Spinal cord (tissue), 10 donors: ENCODE results near the gene PHACTR3. TPM values are rescaled to one million over a fixed set of nuclear protein-coding genes. Genes with fewer than 3 reads are reported as not detected.

ENCODE experiments used
- DNase-seq, 6 donors: peaks; one replicate each; pipeline versions ENCODE4 v3.0.0 to v3.0.0-alpha.2; 2013 to 2015; ENCODE audit warnings: low spot score in 6 of 6, low read depth in 4 of 6
- H3K27ac ChIP-seq: one replicate; pipeline ENCODE4 v1.5.1; 2013; ENCODE audit warnings: low read depth, low read length, control low read depth
- H3K27me3 ChIP-seq: one replicate; pipeline ENCODE4 v1.6.1; 2013; ENCODE audit warnings: low read length; ENCODE audit not compliant: control insufficient read depth, insufficient read depth
- H3K36me3 ChIP-seq: one replicate; pipeline ENCODE4 v1.6.1; 2013; ENCODE audit warnings: low read length; ENCODE audit not compliant: control insufficient read depth, insufficient read depth
- H3K4me1 ChIP-seq: one replicate; pipeline ENCODE4 v1.6.1; 2013; ENCODE audit warnings: low read length; ENCODE audit not compliant: control insufficient read depth, insufficient read depth
- H3K4me3 ChIP-seq: one replicate; pipeline ENCODE4 v1.5.1; 2013; ENCODE audit warnings: low read depth, low read length, control low read depth
- H3K9me3 ChIP-seq: one replicate; pipeline ENCODE4 v1.6.1; 2013; ENCODE audit warnings: low read length; ENCODE audit not compliant: control insufficient read depth, insufficient read depth
- WGBS: methylation state at CpG from one replicate; pipeline ENCODE4 v1.1.5; 2013; ENCODE audit warnings: missing lambda C conversion rate; ENCODE audit not compliant: insufficient coverage; 5-methylcytosine and 5-hydroxymethylcytosine counted together
- polyA plus RNA-seq, 2 donors: library from polyadenylated mRNA; unstranded; fragments of 120-200 nt; gene quantifications; one replicate each; pipeline ENCODE4 v1.2.1, GENCODE V29; 2013; ENCODE audit not compliant: insufficient read length in 2 of 2
- total RNA-seq, 2 donors: library from RNA; depleted of rRNA in 1 of 2; stranded (reverse); fragments of 120-200 nt in 1 of 2; fragments of >200 nt in 1 of 2; gene quantifications; one replicate each; pipeline versions ENCODE4 v1.2.3 to v1.2.4, GENCODE V29; 2013 to 2014
- donor health status: healthy.

PHACTR3 gene
- total and polyA plus RNA-seq, 4 donors = 23.5 to 97.8 (median 52.6) TPM

DNA sequence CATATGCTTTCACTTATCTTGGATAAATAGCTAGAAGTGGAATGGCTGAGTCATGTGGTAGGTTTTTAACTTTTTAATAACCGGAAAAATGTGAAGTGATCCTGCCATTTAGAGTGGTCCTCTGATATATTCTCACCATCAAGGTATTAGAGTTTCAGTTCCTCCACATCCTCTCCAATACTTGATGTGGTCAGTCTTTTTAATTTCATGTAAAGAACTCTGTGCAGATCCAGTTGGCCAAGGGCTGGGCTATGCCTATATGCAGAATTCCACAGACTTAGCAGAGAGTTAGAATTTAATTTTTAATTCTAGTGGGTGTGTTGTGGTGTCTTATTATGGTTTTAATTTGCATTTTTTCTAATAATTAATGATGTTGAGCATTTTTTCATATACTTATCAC is 188.0 kb downstream of the PHACTR3 start:
- Histone ChIP-seq H3K9me3 (peaks cover 5% of the 10 kb centered on the region), H3K27ac (no peak overlapping the region), H3K27me3 (no peaks in the 10 kb centered on the region), H3K36me3 (peaks cover 8% of the 10 kb centered on the region), H3K4me1 (peaks cover 12% of the 10 kb centered on the region), H3K4me3 (no peak overlapping the region)
- DNase-seq = no peak
- WGBS = no CpG with 5 or more reads among the region's 1 CpG

DNA sequence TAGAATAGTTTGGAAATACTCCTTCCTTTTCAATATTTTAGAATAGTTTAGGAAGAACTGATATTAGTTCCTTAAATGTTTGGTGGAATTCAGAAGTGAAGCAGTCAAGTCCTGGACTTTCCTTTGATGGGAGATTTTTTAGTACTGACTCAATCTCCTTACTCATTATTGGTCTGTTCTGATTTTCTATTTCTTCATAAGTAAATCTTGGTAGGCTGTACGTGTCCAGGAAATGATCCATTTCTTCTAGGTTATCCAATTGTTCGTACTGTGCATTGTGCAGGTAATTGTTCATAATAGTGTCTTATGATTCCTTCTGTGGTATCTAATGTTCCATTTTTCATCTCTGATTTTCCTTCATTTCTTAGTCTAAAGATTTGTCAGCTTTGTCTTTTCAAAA is 190.2 kb downstream of the PHACTR3 start:
- no CpG with 5 or more reads among the region's 2 CpGs for WGBS
- H3K36me3 ChIP-seq = no peaks in the 10 kb centered on the region

DNA sequence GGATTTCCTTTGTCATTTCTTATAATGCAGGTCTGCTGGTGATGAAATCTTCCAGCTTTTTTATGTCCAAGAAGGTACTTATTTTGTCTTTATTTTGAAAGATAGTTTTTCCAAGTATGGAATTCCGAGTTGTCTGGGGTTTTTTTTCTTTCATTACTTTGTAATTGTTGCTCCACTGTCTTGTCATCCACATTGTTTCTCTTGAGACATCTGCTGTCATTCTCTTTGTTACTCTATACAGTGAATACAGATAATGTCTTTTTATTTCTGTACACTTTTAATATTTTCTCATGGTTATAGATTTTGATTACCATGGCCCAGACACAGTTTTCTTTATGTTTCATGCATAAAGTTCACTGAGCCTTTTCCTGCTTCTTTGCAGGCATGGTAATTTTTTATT is 196.0 kb downstream of the PHACTR3 start:
- Histone ChIP-seq H3K4me1 (peaks cover 9% of the 10 kb centered on the region), H3K27ac (no peak overlapping the region), H3K27me3 (no peaks in the 10 kb centered on the region), H3K9me3 (peaks cover 8% of the 10 kb centered on the region), H3K4me3 (no peak overlapping the region), H3K36me3 (peaks cover 4% of the 10 kb centered on the region)
- WGBS = no CpG with 5 or more reads among the region's 1 CpG
- no peak for DNase-seq

More for the DNA sequence above, 190.2 kb downstream of the PHACTR3 start:
- H3K4me1 ChIP-seq = no peaks in the 10 kb centered on the region
- peaks cover 5% of the 10 kb centered on the region for H3K9me3 ChIP-seq
- no peak for DNase-seq
- no peak overlapping the region for H3K27ac ChIP-seq
- H3K27me3 ChIP-seq = no peaks in the 10 kb centered on the region
- no peak overlapping the region for H3K4me3 ChIP-seq

DNA sequence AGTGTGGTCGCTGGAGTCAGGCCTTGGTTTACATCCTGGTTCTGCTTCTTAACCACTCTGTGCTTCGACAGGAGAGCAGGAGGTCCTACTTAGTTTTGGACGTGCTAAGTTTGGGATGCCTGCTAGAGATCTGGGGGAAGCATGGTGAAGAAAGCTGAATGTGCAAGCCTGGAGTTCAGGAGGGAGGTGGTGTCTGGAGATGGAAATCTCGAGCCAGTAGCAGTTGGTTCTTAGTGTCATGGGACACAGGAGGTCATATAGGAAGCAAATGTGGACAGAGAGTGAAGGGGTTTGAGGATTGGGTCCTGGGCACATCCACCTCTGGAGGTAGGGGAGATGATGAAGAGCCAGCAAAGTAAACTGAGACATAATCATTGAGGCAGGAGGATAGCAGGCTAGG is 197.7 kb downstream of the PHACTR3 start:
- Histone ChIP-seq H3K9me3 (peaks cover 5% of the 10 kb centered on the region), H3K27ac (peak overlapping the region; percentile 40), H3K36me3 (peaks cover 20% of the 10 kb centered on the region), H3K4me1 (peaks cover 9% of the 10 kb centered on the region), H3K27me3 (no peaks in the 10 kb centered on the region), H3K4me3 (no peak overlapping the region)
- DNase-seq = no peak
- WGBS = 90% methylated on average over 4 of the region's 4 CpGs

DNA sequence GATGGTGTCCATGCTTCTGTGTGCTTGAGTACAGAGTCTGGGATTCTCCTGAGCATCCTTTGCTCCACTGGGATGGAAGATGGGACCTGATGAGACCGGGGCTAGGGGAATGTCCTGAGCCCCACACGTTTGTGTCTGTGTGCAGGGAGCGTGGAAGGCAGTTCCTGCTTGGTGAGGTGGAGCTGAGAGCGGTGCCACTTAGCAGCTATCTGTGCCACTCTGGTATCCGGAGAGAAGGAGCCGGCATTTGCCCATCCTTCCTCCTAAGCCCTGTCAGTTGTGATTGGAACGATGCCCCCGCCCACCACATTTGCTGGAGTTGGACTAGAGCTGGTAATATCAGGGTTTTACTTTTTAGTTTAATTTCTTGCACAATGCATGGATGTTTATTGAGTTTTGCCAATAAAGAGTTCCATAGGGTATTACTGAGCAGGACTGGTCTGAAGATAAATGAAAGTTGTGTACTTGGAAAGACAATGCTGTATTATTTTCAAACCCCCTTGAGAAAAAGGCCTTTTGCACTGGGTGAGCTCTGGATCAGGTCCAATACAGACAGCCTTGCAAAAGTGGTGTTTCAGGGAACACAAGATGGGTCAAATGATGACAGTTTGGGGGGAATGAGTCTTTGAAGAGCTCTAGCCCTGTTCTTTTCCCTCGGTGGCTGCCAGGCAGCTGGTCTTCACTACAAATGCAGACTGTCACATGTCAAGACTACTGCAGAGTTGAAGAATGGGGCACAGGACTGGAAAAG is 198.3 kb downstream of the PHACTR3 start:
- H3K27ac ChIP-seq = peak overlapping the region; percentile 40

DNA sequence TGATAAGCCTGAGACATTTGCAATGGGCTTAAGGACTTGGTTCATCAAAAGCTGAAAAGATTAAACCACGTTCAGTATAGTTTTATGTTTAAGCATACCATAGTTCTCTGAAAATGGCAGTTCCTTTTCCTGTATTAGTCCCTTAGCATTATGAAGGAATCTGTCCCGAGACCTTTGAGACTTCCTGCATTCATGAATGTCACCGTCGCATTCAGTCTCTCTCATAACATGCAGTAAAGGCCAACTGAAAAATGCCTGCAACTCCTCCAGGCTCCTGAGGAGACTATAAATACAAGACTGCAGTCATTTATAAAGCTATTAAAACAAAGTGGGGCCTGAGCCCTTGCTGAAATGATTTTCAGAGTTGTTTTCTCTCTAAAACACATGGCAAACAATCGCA is 200.0 kb downstream of the PHACTR3 start:
- H3K4me3 ChIP-seq = no peak overlapping the region

More for the DNA sequence above, 198.3 kb downstream of the PHACTR3 start:
- peaks cover 9% of the 10 kb centered on the region for H3K4me1 ChIP-seq
- 46% methylated on average over 4 of the region's 9 CpGs for WGBS
- H3K27me3 ChIP-seq = no peaks in the 10 kb centered on the region
- no peak overlapping the region for H3K4me3 ChIP-seq
- peak in 1 of 6 donors; percentile 40 for DNase-seq
- peaks cover 24% of the 10 kb centered on the region for H3K36me3 ChIP-seq
- H3K9me3 ChIP-seq = peaks cover 5% of the 10 kb centered on the region

DNA sequence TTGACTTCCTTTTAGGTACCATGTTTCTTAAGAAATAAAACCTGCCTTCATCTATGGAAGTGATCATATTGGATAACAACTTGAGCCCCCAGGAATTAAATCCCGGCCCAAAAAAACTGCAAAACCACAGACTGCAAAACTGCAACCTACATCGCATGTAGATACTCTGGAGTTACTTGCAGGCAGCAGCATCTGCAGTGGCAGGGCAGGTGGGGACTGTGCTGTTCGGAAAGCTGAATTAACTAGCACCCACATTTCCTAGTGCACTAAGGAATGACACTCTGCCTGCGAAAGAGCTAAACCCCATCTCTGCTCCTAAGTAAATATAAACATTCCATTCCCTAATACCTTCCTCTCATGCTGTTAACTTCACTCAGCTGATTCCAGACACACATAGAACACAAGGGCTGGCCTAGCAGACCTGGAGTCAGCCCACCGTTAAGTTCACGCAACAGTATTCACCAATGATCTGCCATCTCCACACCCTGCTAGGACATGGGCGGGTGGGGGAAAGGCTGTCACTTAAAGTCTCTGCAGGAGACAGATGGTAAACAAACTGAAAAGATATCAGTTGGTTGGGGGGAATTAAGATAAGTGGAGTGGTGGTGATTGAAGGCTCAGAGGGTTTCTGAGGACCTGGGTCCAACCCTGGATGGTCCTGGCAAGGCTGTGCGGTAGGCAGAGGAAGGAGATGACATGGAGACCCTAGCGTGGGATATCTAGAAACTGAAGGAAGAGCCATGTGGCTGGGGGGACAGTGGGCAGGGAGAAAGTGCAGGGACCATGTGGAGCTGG is 200.7 kb downstream of the PHACTR3 start:
- 90% methylated on average over 6 of the region's 9 CpGs for whole genome bisulfite sequencing
- Histone ChIP-seq H3K27ac (peak overlapping the region; percentile 40), H3K27me3 (no peaks in the 10 kb centered on the region), H3K9me3 (peaks cover 5% of the 10 kb centered on the region), H3K4me3 (no peak overlapping the region), H3K36me3 (peaks cover 39% of the 10 kb centered on the region), H3K4me1 (peaks cover 14% of the 10 kb centered on the region)
- no peak for DNase-seq

More for the DNA sequence above, 200.0 kb downstream of the PHACTR3 start:
- H3K36me3 ChIP-seq = peaks cover 39% of the 10 kb centered on the region
- peaks cover 9% of the 10 kb centered on the region for H3K4me1 ChIP-seq
- no CpG with 5 or more reads among the region's 5 CpGs for WGBS
- no peaks in the 10 kb centered on the region for H3K27me3 ChIP-seq
- H3K27ac ChIP-seq = peak overlapping the region; percentile 40
- no peak for DNase-seq
- peaks cover 5% of the 10 kb centered on the region for H3K9me3 ChIP-seq

DNA sequence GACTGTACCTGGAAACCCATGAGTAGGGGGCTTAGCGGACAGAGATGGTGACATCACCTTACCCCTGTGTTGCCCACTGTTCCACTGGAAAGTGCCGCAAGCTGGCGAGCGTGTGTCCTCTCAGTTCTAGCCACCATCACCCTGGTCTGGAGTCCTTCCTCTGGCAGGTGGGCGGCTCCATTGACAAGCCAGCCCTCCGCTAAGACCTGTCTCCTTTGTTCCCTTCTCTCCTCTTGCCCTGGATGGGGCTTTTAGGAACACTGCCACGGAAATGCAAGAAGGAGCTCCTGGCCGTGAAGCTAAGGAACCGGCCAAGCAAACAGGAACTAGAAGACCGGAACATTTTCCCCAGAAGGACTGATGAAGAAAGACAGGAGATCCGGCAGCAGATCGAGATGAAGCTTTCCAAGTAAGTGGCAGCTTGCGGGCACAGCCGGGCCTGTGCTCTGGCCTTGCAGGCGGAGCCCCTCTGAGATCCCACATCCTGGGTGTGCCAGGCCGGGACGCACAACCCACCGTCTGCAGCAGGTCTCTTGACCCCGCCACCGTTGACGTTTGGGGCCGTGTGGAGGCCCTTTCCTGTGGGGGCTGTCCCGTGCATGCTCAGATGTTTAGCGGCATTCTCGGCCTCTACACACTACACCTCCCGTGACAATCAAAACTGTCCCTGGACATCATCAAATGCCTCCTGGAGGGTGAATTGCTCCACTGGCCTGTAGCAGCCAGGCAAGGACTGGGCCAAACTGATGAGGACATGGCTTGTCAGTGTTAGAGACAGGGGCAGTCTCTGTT is 201.6 kb downstream of the PHACTR3 start:
- no peak overlapping the region for H3K4me3 ChIP-seq
- 88% methylated on average over 26 of the region's 26 CpGs for WGBS
- H3K9me3 ChIP-seq = peaks cover under 1% of the 10 kb centered on the region
- H3K27me3 ChIP-seq = no peaks in the 10 kb centered on the region
- H3K4me1 ChIP-seq = peaks cover 23% of the 10 kb centered on the region
- H3K27ac ChIP-seq = no peak overlapping the region
- no peak for DNase-seq
- H3K36me3 ChIP-seq = peaks cover 39% of the 10 kb centered on the region

DNA sequence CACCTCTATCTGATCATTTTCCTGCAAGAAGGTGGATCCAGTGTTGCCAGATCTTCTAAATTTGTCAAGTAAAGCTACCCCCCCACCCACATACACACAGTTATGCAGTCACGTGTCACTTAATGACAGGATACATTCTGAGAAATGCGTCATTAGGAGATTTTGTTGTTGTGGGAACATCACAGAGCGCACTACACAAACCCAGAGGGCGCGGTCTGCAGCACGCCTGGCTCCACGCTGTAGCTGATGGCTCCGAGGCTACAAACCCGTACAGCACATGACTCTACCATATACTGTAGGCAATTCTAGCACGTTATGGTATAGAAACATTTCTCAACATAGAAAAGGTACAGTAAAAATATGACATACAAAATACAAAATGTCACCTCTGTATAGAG is 202.2 kb downstream of the PHACTR3 start:
- Histone ChIP-seq H3K27ac (no peak overlapping the region), H3K4me1 (peaks cover 28% of the 10 kb centered on the region), H3K27me3 (no peaks in the 10 kb centered on the region), H3K9me3 (no peaks in the 10 kb centered on the region), H3K36me3 (peaks cover 39% of the 10 kb centered on the region), H3K4me3 (no peak overlapping the region)
- 96% methylated on average over 4 of the region's 10 CpGs for WGBS
- no peak for DNase-seq
